ENCODE measurements around the gene NOB1. TPM values are rescaled to one million over a fixed set of nuclear protein-coding genes. Genes with fewer than 3 reads are reported as not detected.

Gene NOB1
- total and polyA plus RNA-seq, 2 donors (not counting 1 experiment from before 2014, with no cell fraction given) = 42.3 to 44.9 TPM

- no peaks in the 10 kb centered on the region for H3K9me3 Mint-ChIP-seq (ENCODE audit: insufficient read depth)
- TF ChIP-seq EZH2 (IDR thresholded peaks at IDR 0.05; ENCODE audit: borderline replicate concordance, insufficient read depth, low read depth, low read length, poor library complexity, severe bottlenecking) (no peak), CTCF (IDR thresholded peaks at IDR 0.05) (no peak)
- peaks cover 0 to 1% (median 0%) of the 10 kb centered on the region in 3 donors for H3K9me3 ChIP-seq (ENCODE audit: control extremely low read depth in 1 of 3, control insufficient read depth in 2 of 3, insufficient read depth in 1 of 3, low read length in 2 of 3)
Observed at GRCh38 chr16:69787883-69788282, 33.2 kb upstream of the NOB1 start.

GRCh38 chr16:69784586-69784985, 29.9 kb upstream of the NOB1 start:
- 100% methylated on average over 1 of the region's 6 CpGs for WGBS (ENCODE audit: insufficient coverage)
- no peak overlapping the region for H3K4me3 ChIP-seq (ENCODE audit: control extremely low read depth in 1 of 5, extremely low read depth in 1 of 5, insufficient read depth in 1 of 5, low read depth in 2 of 5, low read length in 4 of 5)
- CTCF ChIA-PET = no interaction called here
- DNase-seq (no peak), ATAC-seq (ENCODE audit: low read depth) (no peak)
- POLR2A ChIA-PET = interaction anchor here (0.7 kb wide), 1 partner anchor 10 kb away, joined by 3 read pairs; no protein-coding TSS in a partner anchor
- H3K36me3 ChIP-seq (replicated peaks in 1 of 2; ENCODE audit: control extremely low read depth in 1 of 2, control insufficient read depth in 1 of 2, extremely low read depth in 1 of 2, insufficient read depth in 2 of 2, low read length in 1 of 2) = peaks cover 9 to 42% of the 10 kb centered on the region in 2 experiments
- H3K9ac ChIP-seq (ENCODE audit: low read length) = no peak overlapping the region
- Mint-ChIP-seq H3K27me3 (no peaks in the 10 kb centered on the region), H3K27ac (no peak overlapping the region), H3K4me1 (no peaks in the 10 kb centered on the region), H3K4me3 (no peak overlapping the region), H3K9me3 (ENCODE audit: insufficient read depth) (no peaks in the 10 kb centered on the region)
- H3K4me1 ChIP-seq (ENCODE audit: control insufficient read depth in 2 of 2, insufficient read depth in 2 of 2, low read length in 2 of 2) = no peaks in the 10 kb centered on the region
- intact Hi-C loops (cut with micrococcal nuclease) = no loop called here
- peaks cover 0 to 1% (median 0%) of the 10 kb centered on the region in 3 donors for H3K9me3 ChIP-seq (ENCODE audit: control extremely low read depth in 1 of 3, control insufficient read depth in 2 of 3, insufficient read depth in 1 of 3, low read length in 2 of 3)
- no peak overlapping the region for H2AFZ ChIP-seq (ENCODE audit: insufficient read depth, low read depth, low read length, poor library complexity, severe bottlenecking)
- no peak overlapping the region for H3K27ac ChIP-seq (ENCODE audit: low read length in 2 of 2)
- H3K27me3 ChIP-seq (replicated peaks in 1 of 4; ENCODE audit: control extremely low read depth in 1 of 4, control insufficient read depth in 3 of 4, insufficient read depth in 4 of 4, low read length in 3 of 4) = no peaks in the 10 kb centered on the region
- TF ChIP-seq EZH2 (IDR thresholded peaks at IDR 0.05; ENCODE audit: borderline replicate concordance, insufficient read depth, low read depth, low read length, poor library complexity, severe bottlenecking) = no peak
- H4K20me1 ChIP-seq (ENCODE audit: control insufficient read depth, insufficient read depth, low read length, poor library complexity, severe bottlenecking) = no peaks in the 10 kb centered on the region
- peaks cover 59% of the 10 kb centered on the region for H3K79me2 ChIP-seq (ENCODE audit: control insufficient read depth, insufficient read depth, low read length)
- no peak overlapping the region for H3K4me2 ChIP-seq (replicated peaks; ENCODE audit: low read depth, low read length, poor library complexity, severe bottlenecking)

More at GRCh38 chr16:69787883-69788282, 33.2 kb upstream of the NOB1 start:
- no peak for DNase-seq
- H3K4me1 ChIP-seq (ENCODE audit: control insufficient read depth in 2 of 2, insufficient read depth in 2 of 2, low read length in 2 of 2) = no peaks in the 10 kb centered on the region
- H3K4me2 ChIP-seq (replicated peaks; ENCODE audit: low read depth, low read length, poor library complexity, severe bottlenecking) = no peak overlapping the region
- H2AFZ ChIP-seq (ENCODE audit: insufficient read depth, low read depth, low read length, poor library complexity, severe bottlenecking) = no peak overlapping the region
- POLR2A ChIA-PET = no interaction called here
- no peak for ATAC-seq (ENCODE audit: low read depth)
- no peaks in the 10 kb centered on the region for H4K20me1 ChIP-seq (ENCODE audit: control insufficient read depth, insufficient read depth, low read length, poor library complexity, severe bottlenecking)
- H3K27ac ChIP-seq (ENCODE audit: low read length in 2 of 2) = no peak overlapping the region
- Mint-ChIP-seq H3K4me3 (no peak overlapping the region), H3K4me1 (no peaks in the 10 kb centered on the region), H3K27me3 (no peaks in the 10 kb centered on the region), H3K27ac (no peak overlapping the region)
- WGBS (ENCODE audit: insufficient coverage) = 100% methylated on average over 4 of the region's 4 CpGs
- intact Hi-C loops (cut with micrococcal nuclease) = no loop called here
- CTCF ChIA-PET = interaction anchor here (0.8 to 3.1 kb wide), 2 partner anchors 9 to 142 kb away, joined by 3 to 13 read pairs; no protein-coding TSS in a partner anchor
- H3K4me3 ChIP-seq (ENCODE audit: control extremely low read depth in 1 of 5, extremely low read depth in 1 of 5, insufficient read depth in 1 of 5, low read depth in 2 of 5, low read length in 4 of 5) = no peak overlapping the region
- H3K79me2 ChIP-seq (ENCODE audit: control insufficient read depth, insufficient read depth, low read length) = peaks cover 36% of the 10 kb centered on the region
- peaks cover 9 to 55% of the 10 kb centered on the region in 2 experiments for H3K36me3 ChIP-seq (replicated peaks in 1 of 2; ENCODE audit: control extremely low read depth in 1 of 2, control insufficient read depth in 1 of 2, extremely low read depth in 1 of 2, insufficient read depth in 2 of 2, low read length in 1 of 2)
- no peak overlapping the region for H3K9ac ChIP-seq (ENCODE audit: low read length)
- H3K27me3 ChIP-seq (replicated peaks in 1 of 4; ENCODE audit: control extremely low read depth in 1 of 4, control insufficient read depth in 3 of 4, insufficient read depth in 4 of 4, low read length in 3 of 4) = no peaks in the 10 kb centered on the region

Data from B cell (primary cell).